GM12874 (cell line): ENCODE results near the gene RPAIN.

Experiments
- CTCF ChIP-seq: IDR thresholded peaks from 2 replicates; pipeline ENCODE4 v1.5.1; 2011; ENCODE audit warnings: low read depth, mild to moderate bottlenecking, control low read depth, low read length, moderate library complexity; ENCODE audit not compliant: insufficient read depth

Gene RPAIN

GRCh38 chr17:5444209-5444608 lies 24.2 kb downstream of the RPAIN start:
- no peak for TF ChIP-seq CTCF

GRCh38 chr17:5446786-5447185 lies 26.8 kb downstream of the RPAIN start:
- no peak for TF ChIP-seq CTCF

DNA sequence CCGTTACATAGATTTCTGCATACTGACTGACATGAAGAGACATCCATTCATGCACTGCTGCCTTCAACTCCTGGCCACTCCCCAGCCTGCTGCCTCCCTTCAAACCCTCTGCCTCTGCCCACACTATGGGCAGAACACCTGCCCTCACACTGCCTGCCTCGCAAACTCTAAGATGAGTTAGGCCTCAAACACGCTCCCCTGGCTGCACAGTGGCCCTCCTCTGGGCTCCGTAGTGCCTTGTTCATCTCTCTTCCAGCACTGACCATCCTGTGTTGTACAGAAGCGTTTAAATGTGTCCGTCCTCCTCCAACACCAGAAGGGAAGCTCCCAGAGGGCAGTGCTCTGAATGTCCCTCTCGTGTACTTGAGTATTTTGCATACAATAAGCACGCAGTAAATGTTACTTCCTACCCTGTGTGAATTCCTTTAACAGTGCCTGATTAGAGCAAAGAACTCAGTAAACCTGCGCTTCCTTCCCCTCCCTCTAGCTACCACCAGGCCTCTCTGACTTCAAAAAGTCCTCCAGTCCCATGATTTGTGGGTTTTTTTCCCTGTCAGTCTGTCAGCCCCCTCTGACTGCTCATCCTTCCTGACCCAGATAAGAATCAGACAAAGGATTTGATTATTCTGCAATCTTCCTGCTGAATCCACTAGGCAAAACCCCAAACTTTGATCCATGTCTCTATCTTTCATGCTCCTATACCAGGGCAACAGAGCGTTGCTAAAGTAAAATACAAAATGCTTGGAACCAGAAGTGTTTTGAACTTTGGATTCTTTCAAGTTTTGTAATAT lies 44.9 kb downstream of the RPAIN start:
- no peak for TF ChIP-seq CTCF

DNA sequence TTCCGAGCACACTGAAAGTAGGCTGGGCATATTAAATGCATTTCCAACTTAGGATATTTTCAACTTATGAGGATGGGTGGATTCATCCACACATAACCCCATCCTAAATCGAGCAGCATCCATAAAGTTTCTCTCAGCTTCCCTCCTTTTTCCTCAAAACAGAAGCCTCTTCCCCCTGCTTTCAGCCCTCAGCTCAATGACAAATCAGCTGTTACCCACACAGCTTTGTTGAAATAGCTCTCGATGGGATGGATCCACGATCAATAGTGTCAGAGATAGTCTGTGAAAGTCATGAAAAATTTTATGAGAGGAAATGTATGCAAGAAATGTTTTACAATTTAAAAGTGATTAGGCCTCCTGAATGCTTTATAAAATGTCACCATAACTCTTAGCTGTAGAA lies 46.3 kb downstream of the RPAIN start:
- no peak for TF ChIP-seq CTCF

- TF ChIP-seq CTCF: no peak
Observed at GRCh38 chr17:5467416-5467815, 47.4 kb downstream of the RPAIN start.

GRCh38 chr17:5468075-5468473 lies 48.1 kb downstream of the RPAIN start:
- no peak for TF ChIP-seq CTCF

GRCh38 chr17:5472511-5472910 lies 52.5 kb downstream of the RPAIN start:
- TF ChIP-seq CTCF: no peak

GRCh38 chr17:5473906-5474305 lies 53.9 kb downstream of the RPAIN start:
- no peak for TF ChIP-seq CTCF
